Measurements from ENCODE around the gene GRXCR2. TPM values are rescaled to one million over a fixed set of nuclear protein-coding genes. Genes with fewer than 3 reads are reported as not detected.
A peak's percentile ranks its signal among the peaks of the same experiment; 100 is the strongest.

The GRXCR2 gene
- total and polyA plus RNA-seq, 7 donors, result not detected

DNA sequence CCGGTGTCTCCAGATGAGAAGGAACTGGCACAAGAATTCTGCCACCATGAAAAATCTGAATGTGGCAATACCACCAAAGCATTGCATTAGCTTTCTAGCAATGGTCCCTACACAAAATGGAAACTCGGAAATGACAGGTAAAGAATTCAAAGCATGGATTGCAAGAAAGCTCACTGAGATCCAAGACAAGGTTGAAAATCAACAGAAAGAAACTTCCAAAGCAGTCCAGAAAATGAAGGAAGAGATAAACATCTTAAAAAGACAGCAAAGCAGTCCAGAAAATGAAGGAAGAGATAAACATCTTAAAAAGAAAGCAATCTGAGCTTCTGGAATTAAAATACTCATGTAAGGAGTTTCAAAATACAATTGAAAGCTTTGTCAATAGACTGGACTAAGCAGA, 16.8 kb upstream of the GRXCR2 start:
- intact Hi-C loops (cut with DNase I), result no loop called here
- ATAC-seq (no peak), DNase-seq (no peak)
- Histone ChIP-seq H3K4me1 (no peaks in the 10 kb centered on the region), H3K36me3 (ENCODE audit: insufficient read depth in 1 of 2, low read depth in 1 of 2) (no peaks in the 10 kb centered on the region), H3K4me3 (no peak overlapping the region), H3K9me3 (peaks cover 4% of the 10 kb centered on the region), H3K27me3 (ENCODE audit: insufficient read depth in 3 of 3, low read length in 2 of 3) (no peaks in the 10 kb centered on the region), H3K27ac (no peak overlapping the region)
- WGBS, 3 donors, result 89 to 93% (median 92%) methylated on average over 2 of the region's 2 CpGs
- TF ChIP-seq, protein P1, sequence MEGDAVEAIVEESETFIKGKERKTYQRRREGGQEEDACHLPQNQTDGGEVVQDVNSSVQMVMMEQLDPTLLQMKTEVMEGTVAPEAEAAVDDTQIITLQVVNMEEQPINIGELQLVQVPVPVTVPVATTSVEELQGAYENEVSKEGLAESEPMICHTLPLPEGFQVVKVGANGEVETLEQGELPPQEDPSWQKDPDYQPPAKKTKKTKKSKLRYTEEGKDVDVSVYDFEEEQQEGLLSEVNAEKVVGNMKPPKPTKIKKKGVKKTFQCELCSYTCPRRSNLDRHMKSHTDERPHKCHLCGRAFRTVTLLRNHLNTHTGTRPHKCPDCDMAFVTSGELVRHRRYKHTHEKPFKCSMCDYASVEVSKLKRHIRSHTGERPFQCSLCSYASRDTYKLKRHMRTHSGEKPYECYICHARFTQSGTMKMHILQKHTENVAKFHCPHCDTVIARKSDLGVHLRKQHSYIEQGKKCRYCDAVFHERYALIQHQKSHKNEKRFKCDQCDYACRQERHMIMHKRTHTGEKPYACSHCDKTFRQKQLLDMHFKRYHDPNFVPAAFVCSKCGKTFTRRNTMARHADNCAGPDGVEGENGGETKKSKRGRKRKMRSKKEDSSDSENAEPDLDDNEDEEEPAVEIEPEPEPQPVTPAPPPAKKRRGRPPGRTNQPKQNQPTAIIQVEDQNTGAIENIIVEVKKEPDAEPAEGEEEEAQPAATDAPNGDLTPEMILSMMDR (IDR thresholded peaks at IDR 0.05), result no peak

DNA sequence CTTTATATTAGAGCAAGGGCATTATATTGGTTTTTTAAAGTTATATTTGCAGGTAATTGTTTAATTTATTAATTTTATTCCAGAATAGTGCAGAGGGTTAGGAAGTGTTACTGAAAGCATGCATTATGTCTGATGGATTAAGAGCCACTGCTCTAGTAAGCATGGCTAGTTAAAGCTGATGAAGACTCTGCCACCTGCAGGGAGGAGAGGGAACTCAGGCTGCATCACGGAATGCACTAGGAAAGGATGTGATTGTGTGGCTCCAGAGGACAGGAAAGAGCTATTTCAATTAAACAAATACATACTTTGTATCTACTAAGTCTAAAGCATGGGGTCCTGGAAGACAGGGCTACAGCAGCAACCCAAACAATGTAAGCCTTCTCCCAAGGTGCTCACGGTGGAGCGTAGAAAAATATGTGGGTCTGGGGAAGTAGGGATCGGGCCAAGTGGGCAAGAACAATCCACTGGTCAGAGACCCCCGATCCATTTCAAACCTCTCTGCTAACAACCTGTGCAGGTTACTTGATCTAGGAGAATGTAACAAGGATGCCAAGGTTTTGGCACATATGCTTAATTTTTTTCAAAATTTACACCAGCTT, 15.3 kb upstream of the GRXCR2 start:
- intact Hi-C loops (cut with DNase I), result no loop called here
- no peaks in the 10 kb centered on the region for H3K36me3 ChIP-seq (ENCODE audit: insufficient read depth in 1 of 2, low read depth in 1 of 2)
- H3K27ac ChIP-seq, result no peak overlapping the region
- TF ChIP-seq, protein P1 (IDR thresholded peaks at IDR 0.05), result peak; percentile 38
- peak in 1 of 4 donors; percentile 56 for ATAC-seq
- H3K9me3 ChIP-seq, result peaks cover 4% of the 10 kb centered on the region
- no peaks in the 10 kb centered on the region for H3K4me1 ChIP-seq
- WGBS, 3 donors, result 70 to 75% (median 75%) methylated on average over 5 of the region's 5 CpGs
- no peak for DNase-seq
- no peak overlapping the region for H3K4me3 ChIP-seq
- H3K27me3 ChIP-seq (ENCODE audit: insufficient read depth in 3 of 3, low read length in 2 of 3), result no peaks in the 10 kb centered on the region

DNA sequence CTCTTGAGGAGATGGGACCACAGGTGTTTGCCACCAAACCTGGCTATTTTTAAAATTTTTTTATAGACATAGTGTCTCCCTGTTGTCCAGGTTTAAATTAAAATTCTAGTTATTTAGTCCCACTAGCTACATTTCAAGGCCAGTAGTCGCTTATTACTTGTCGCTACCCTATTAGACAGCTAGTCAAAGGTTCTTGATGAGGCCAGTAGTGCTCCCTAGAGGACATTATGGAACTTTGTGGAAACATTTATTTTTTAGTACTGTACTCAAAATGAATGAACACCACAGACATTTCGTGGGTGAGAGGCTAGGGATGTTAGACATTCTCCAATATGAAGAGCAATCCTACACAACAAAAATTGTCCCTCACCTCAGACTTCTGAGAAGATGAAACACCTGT, 14.4 kb upstream of the GRXCR2 start:
- WGBS, 3 donors, result 79 to 87% (median 80%) methylated on average over 3 of the region's 3 CpGs
- H3K4me1 ChIP-seq, result no peaks in the 10 kb centered on the region
- ATAC-seq (no peak), DNase-seq (no peak)
- H3K9me3 ChIP-seq, result peaks cover 4% of the 10 kb centered on the region
- TF ChIP-seq, protein P1 (IDR thresholded peaks at IDR 0.05), result no peak
- no peak overlapping the region for H3K4me3 ChIP-seq
- no peaks in the 10 kb centered on the region for H3K36me3 ChIP-seq (ENCODE audit: insufficient read depth in 1 of 2, low read depth in 1 of 2)
- intact Hi-C loops (cut with DNase I), result no loop called here
- no peaks in the 10 kb centered on the region for H3K27me3 ChIP-seq (ENCODE audit: insufficient read depth in 3 of 3, low read length in 2 of 3)
- no peak overlapping the region for H3K27ac ChIP-seq

DNA sequence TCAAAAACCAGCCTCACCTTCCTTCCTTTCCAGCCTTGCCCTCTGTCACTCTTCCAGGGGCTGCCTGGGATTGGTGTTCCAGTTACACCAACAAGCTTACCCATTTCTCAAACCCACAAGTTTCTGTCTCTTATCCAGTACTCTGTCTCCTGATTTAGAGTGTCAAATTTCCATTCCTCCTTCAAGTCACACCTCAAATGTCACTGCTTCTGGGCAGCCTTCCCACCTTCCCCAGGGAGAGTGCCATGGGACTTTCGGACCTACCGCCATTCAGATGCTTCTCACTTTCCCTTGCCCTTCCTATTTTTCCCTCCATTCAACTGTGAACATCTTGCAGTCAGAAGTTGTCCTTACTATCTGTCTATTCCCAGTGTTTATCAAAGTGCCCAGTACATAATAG, 2.0 kb upstream of the GRXCR2 start:
- Histone ChIP-seq H3K4me3 (no peak overlapping the region), H3K36me3 (ENCODE audit: insufficient read depth in 1 of 2, low read depth in 1 of 2) (no peaks in the 10 kb centered on the region), H3K9me3 (no peaks in the 10 kb centered on the region), H3K27me3 (ENCODE audit: insufficient read depth in 3 of 3, low read length in 2 of 3) (no peaks in the 10 kb centered on the region), H3K27ac (no peak overlapping the region), H3K4me1 (no peaks in the 10 kb centered on the region)
- TF ChIP-seq, protein P1 (IDR thresholded peaks at IDR 0.05), result no peak
- intact Hi-C loops (cut with DNase I), result no loop called here
- no peak for ATAC-seq
- WGBS, 3 donors, result 49 to 78% (median 68%) methylated on average over 2 of the region's 2 CpGs
- no peak for DNase-seq

DNA sequence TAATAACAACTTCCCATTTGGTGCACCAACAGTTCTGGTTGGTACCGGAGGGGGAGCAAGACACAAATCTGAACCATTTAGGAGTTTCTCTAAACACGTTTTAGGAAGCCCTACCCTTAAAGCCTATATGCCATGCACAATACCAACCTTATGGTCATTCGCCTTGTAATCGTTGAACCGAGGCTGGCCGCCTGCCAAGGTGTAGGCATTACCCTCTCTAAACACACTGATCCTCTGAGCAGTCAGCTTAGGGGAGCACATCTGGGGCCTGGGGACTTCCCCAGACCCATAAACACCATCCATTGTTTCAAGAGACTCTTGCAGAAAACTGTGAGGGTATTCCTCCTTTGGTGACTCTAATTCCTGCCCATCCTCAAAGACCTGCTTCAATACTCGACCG, 328 bp downstream of the GRXCR2 start:
- TF ChIP-seq, protein P1 (IDR thresholded peaks at IDR 0.05), result no peak
- ATAC-seq, result no peak
- DNase-seq, result no peak
- H3K4me1 ChIP-seq, result no peaks in the 10 kb centered on the region
- no peaks in the 10 kb centered on the region for H3K36me3 ChIP-seq (ENCODE audit: insufficient read depth in 1 of 2, low read depth in 1 of 2)
- H3K4me3 ChIP-seq, result no peak overlapping the region
- WGBS, 3 donors, result 68 to 75% (median 69%) methylated on average over 8 of the region's 8 CpGs
- no peaks in the 10 kb centered on the region for H3K9me3 ChIP-seq
- no peak overlapping the region for H3K27ac ChIP-seq
- H3K27me3 ChIP-seq (ENCODE audit: insufficient read depth in 3 of 3, low read length in 2 of 3), result no peaks in the 10 kb centered on the region
- intact Hi-C loops (cut with DNase I), result no loop called here
